ENCODE measurements around the gene DNAJC30.

DNA sequence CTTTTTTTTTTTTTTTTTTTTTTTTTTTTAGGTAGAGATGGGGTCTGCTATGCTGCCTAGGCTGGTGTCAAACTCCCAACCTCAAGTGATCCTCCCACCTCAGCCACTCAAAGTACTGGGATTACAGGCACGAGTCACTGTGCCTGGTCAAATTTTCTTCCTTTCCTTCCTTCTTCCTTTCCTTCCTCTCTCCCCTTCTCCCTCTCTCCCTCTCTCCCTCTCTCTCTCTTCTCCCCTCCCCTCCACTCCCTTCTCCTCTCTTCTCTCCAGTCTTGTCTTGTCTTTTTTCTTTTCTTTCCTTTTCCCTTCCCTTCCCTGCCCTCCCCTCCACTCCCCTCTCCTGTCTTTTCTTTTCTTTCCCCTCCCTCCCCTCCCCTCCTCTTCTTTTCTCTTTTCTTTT lies 51.7 kb downstream of the DNAJC30 start:
- TF ChIP-seq POLR2AphosphoS5 (IDR thresholded peaks at IDR 0.05) (no peak), POLR2A (IDR thresholded peaks at IDR 0.05) (no peak)
- TF ChIP-seq, protein P1, sequence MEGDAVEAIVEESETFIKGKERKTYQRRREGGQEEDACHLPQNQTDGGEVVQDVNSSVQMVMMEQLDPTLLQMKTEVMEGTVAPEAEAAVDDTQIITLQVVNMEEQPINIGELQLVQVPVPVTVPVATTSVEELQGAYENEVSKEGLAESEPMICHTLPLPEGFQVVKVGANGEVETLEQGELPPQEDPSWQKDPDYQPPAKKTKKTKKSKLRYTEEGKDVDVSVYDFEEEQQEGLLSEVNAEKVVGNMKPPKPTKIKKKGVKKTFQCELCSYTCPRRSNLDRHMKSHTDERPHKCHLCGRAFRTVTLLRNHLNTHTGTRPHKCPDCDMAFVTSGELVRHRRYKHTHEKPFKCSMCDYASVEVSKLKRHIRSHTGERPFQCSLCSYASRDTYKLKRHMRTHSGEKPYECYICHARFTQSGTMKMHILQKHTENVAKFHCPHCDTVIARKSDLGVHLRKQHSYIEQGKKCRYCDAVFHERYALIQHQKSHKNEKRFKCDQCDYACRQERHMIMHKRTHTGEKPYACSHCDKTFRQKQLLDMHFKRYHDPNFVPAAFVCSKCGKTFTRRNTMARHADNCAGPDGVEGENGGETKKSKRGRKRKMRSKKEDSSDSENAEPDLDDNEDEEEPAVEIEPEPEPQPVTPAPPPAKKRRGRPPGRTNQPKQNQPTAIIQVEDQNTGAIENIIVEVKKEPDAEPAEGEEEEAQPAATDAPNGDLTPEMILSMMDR (IDR thresholded peaks at IDR 0.05), result no peak

All from suprapubic skin (tissue), 4 donors.